NCI-H524 treated with DMSO at 0.1 percent for 48 hours (cell line): ENCODE measurements around the gene PWWP2B.

Experiments
- DNase-seq: peaks from one replicate; lab custom pipeline; 2025; lab: John Stamatoyannopoulos, UW

The PWWP2B gene

GRCh38 chr10:132420469-132420980, 23.5 kb downstream of the PWWP2B start:
- no peak for DNase-seq

- DNase-seq: no peak
Observed at GRCh38 chr10:132420981-132421846, 24.2 kb downstream of the PWWP2B start.

DNA sequence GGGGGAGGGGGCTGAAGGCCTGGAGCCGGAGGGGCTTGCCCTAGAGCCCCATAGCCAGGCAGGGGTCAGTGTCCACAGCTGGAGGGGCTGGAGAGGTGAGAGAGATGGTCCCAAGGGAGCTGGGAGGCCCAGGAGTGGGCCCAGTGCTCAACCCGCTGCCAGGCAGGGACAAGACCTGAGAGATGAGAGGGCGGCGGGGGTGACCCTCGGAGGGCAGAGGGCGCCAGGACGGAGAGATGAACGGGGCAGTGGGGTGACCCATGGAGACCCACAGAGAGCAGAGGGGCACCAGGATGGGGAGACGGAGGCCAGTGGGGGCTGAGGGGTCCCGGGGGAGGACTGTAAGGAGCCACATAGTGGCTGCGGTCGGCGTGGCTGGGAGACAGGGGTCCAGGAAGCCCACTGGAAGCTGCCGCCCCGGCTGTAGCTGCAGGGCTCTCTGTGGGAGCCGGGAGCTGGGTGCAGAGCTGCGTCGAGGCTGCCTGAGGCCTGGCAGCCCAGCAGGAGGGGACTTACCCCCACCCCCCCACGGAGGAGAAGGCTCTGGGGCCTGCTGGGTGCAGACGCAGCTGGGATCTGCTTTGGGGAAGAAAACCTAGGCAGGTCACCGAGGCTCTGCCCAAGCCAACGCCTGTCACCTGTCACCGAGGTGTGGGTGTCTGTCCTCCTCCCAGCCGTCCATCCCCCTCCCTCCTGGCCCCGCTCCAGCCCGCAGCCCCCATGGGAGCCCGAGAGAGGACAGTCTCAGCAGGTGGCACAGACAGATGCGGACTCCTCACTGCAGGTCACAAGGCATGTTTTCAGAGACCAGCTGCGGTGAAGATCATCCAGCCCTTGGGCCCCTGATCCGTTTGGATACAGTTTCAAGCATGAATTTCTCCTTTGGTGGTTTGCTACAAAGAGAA, 25.1 kb downstream of the PWWP2B start:
- peak; percentile 18 for DNase-seq

DNA sequence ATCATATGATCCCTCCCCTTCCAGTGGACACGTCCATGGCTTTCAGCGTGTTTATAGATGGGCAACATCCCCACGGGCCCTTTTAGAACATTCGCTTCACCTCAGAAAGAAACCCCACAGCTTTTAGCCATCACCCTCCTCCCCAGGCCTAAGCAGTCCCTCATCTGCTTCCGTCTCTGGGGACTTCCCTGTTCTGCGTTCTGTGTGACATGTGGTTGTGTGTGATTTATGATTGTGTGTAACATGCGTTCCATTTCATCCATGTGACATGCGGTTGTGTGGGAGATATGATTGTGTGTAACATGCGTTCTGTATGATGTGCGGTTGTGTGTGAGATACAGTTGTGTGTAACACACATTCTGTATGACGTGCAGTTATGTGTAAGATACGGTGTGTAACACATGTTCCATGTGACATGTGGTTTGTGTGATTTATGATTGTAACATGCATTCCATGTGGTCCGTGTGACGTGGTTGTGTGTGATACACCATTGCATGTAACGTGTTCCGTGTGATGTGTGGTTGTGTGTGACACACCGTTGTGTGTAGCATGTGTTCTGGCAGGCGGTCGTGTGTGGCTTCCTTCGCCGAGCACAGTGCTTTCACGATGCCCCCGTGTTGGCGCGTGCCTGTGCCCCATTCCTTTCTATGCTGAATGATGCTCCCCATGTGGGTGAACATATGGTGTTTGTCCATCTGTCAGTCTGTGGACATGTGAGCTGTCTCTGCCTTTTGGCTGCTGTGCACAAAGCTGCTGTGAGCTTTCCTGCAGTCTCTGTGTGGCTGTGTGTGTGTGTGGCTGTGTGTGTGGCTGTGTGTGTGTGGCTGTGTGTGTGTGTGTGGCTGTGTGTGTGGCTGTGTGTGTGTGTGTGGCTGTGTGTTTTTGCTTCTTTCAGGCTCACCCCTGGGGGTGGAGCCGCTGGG, 26.2 kb downstream of the PWWP2B start:
- peak; percentile 26 for DNase-seq

GRCh38 chr10:132423966-132424861, 27.2 kb downstream of the PWWP2B start:
- no peak for DNase-seq

- no peak for DNase-seq
Observed at GRCh38 chr10:132425029-132425756, 28.2 kb downstream of the PWWP2B start.

GRCh38 chr10:132425757-132426155, 28.8 kb downstream of the PWWP2B start:
- no peak for DNase-seq

DNA sequence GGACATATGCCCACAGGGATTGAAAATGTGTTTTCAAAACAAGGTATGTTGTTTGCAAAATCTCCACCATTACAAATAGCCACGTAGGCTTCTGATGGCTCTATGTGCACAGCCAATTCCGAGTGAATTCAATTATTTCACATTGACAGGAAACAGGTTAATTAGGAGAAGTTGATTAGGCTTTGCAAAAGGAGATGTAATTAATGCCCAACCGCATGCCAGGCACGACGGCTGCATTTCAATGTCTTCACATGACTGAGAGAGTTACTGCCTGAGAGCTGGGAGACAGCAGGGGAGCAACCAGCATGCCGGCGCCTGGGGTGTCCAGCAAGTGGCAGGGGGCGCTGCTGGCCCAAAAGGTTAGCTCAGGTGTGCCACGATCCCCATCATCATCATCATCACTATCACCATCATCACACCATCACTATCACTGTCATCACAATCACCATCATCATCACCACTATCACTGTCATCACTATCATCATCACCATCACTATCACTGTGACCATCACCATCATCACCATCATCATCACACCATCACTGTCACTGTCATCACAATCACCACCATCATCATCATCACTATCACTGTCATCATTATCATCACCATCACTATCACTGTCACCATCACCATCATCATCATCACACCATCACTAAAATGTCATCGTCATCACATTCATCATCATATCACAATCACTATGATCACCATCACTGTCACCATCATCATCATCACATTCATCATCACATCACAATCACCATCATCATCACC, 30.2 kb downstream of the PWWP2B start:
- DNase-seq: no peak

- DNase-seq: no peak
Observed at GRCh38 chr10:132427939-132428367, 31.0 kb downstream of the PWWP2B start.

- DNase-seq: no peak
Observed at GRCh38 chr10:132428486-132428995, 31.5 kb downstream of the PWWP2B start.

DNA sequence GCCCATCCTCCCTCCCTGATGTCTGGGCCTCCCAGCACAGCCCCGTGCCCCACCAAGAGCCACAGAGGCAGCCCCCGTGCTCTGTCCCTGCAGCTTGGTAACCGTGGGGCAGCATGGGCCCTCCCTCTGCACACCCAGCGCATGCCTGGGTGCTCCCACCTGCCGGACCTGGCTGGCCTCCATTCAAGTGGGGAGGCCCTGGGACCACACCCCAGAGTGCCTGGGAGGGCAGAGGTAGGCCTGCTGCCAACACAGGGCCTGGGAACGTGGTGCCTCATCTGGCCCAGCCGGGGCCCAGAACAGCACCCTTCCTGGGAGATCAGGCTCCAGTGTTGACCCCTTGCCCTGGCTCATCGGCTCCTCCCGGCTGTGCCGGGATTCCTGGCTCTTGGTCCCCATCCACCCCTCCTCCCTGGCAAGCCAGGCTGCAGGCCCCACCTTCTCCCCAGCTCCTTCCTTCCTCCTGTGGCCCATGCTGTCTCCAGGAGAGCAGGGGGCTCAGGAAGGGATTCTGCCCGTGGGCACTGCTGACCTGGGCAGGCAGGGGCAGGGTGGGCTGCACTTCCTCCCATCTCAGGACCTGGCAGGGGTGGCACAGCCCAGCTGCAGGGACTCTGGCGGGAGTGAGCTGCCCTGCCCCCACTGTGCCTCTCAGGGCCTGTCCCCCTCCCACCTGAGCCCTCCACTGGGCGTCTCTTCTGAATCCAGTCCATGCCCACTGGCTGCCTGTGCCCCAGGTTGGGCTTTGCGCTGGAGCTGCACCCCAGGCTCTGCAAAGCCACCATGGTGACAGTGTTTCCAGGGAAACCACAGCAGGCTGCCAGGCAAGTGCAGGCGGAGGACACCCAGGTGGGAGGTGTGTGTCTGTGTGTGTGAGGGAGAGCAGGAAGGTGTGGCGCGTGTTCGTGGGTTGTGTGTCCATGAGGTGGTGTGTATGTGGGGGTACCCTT, 32.6 kb downstream of the PWWP2B start:
- DNase-seq: no peak

GRCh38 chr10:132430231-132430743, 33.3 kb downstream of the PWWP2B start:
- no peak for DNase-seq

- no peak for DNase-seq
Observed at GRCh38 chr10:132430861-132431271, 33.9 kb downstream of the PWWP2B start.

DNA sequence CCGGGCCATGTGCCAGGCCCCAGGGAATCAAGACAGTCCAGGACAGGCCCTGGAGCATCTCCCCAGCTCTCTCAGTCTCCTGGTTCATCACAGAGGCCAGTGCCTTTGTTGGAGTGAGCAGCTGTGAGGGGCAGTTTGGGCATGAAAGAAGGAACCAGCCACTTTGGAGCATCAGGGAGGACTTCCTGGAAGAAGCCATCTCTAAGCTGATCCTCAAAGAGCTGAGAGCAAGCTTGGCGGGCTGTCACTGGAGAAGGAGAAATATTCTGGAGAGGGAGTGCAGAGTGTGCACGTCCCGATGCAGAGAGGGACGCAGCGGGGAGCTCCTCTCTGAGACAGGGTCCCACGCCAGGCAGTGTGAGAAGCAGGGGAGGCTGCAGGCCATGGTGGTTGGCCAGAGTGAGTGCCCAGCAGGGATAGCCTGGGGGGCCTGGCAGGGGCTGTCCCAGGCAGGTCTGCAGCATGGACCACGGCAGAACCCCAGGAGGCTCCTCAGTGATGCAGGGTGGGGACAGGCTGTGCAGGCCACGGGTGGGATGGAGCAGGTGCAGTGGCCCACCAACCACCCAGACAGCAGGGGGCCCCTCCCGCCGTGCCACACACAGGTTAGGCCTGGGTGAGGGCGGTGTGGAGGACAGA, 34.7 kb downstream of the PWWP2B start:
- no peak for DNase-seq

- no peak for DNase-seq
Observed at GRCh38 chr10:132432176-132432540, 35.2 kb downstream of the PWWP2B start.

- no peak for DNase-seq
Observed at GRCh38 chr10:132433671-132434340, 36.8 kb downstream of the PWWP2B start.
